WTC11 (cell line): ENCODE measurements around the gene SSBP2. TPM values are rescaled to one million over a fixed set of nuclear protein-coding genes. Genes with fewer than 3 reads are reported as not detected.

ENCODE experiments used
- ATAC-seq: fragments of 200-7000 bp; cut with Tn5 transposase; 2 replicates; pipeline ENCODE4 v1.10.0; 2021; ENCODE audit warnings: mild to moderate bottlenecking, moderate library complexity
- CTCF ChIA-PET: fragments of 300-600 bp; sonication (Branson Sonifier 250); formaldehyde crosslinking; loops from one replicate; lab custom pipeline; 2021; ENCODE audit warnings: antibody characterized with exemption; lab: Charles Lee
- POLR2A ChIA-PET: fragments of 350-600 bp; sonication (Branson Sonifier 250); formaldehyde crosslinking; loops from one replicate; lab custom pipeline; 2021; ENCODE audit warnings: antibody characterized with exemption; lab: Charles Lee
- DNase-seq: peaks from one replicate; pipeline ENCODE4 v3.0.0; 2021; ENCODE audit warnings: low spot score
- H3K27ac Mint-ChIP-seq: 2 replicates; pipeline ENCODE4 v1.8.0; 2021; ENCODE audit warnings: mixed read lengths
- H3K27me3 Mint-ChIP-seq: 2 replicates; pipeline ENCODE4 v1.8.0; 2021; ENCODE audit warnings: low read depth, mild to moderate bottlenecking, moderate library complexity, mixed read lengths
- H3K36me3 Mint-ChIP-seq: 2 replicates; pipeline ENCODE4 v1.8.0; 2021; ENCODE audit warnings: mixed read lengths
- H3K4me1 Mint-ChIP-seq: 2 replicates; pipeline ENCODE4 v1.8.0; 2022; ENCODE audit warnings: mixed read lengths
- H3K4me3 Mint-ChIP-seq: 2 replicates; pipeline ENCODE4 v1.8.0; 2021; ENCODE audit warnings: mild to moderate bottlenecking, moderate library complexity, mixed read lengths
- H3K9me3 Mint-ChIP-seq: 2 replicates; pipeline ENCODE4 v1.8.0; 2021; ENCODE audit warnings: mixed read lengths
- CREM ChIP-seq: sonication (generic); formaldehyde crosslinking; IDR thresholded peaks from 2 replicates; pipeline ENCODE4 v1.8.1; 2022; ENCODE audit warnings: mild to moderate bottlenecking, missing genetic modification reagents, moderate library complexity
- ELF4 ChIP-seq: sonication (generic); formaldehyde crosslinking; IDR thresholded peaks from 2 replicates; pipeline ENCODE4 v1.8.1; 2022; ENCODE audit warnings: low read depth, mild to moderate bottlenecking, moderate library complexity, missing genetic modification reagents
- ESRRA ChIP-seq: sonication (generic); formaldehyde crosslinking; IDR thresholded peaks from 2 replicates; pipeline ENCODE4 v1.8.1; 2022; ENCODE audit warnings: mild to moderate bottlenecking, missing genetic modification reagents, borderline replicate concordance
- FOXK1 ChIP-seq: sonication (generic); formaldehyde crosslinking; IDR thresholded peaks from 2 replicates; pipeline ENCODE4 v1.8.0; 2022; ENCODE audit warnings: mild to moderate bottlenecking, moderate library complexity, missing genetic modification reagents
- GABPB1 ChIP-seq: sonication (generic); formaldehyde crosslinking; IDR thresholded peaks from 2 replicates; pipeline ENCODE4 v1.8.1; 2023; ENCODE audit warnings: mild to moderate bottlenecking, missing genetic modification reagents
- GTF2I ChIP-seq: fragments of 250-450 bp; sonication (Bioruptor Pico); conservative IDR thresholded peaks from 2 replicates; pipeline ENCODE4 v1.4.0; 2021; ENCODE audit warnings: mild to moderate bottlenecking
- MXD4 ChIP-seq: fragments of 250-450 bp; sonication (Bioruptor Pico); IDR thresholded peaks from 2 replicates; pipeline ENCODE4 v1.8.0; 2021; ENCODE audit warnings: mild to moderate bottlenecking, moderate library complexity, borderline replicate concordance
- NFE2L1 ChIP-seq: sonication (generic); formaldehyde crosslinking; IDR thresholded peaks from 2 replicates; pipeline ENCODE4 v1.8.1; 2023; ENCODE audit warnings: missing genetic modification reagents
- OVOL2 ChIP-seq: fragments of 250-450 bp; sonication (Bioruptor Pico); IDR thresholded peaks from 2 replicates; pipeline ENCODE4 v1.9.0; 2021; ENCODE audit warnings: mild to moderate bottlenecking, borderline replicate concordance
- SMAD3 ChIP-seq: sonication (generic); formaldehyde crosslinking; IDR thresholded peaks from 2 replicates; pipeline ENCODE4 v1.8.0; 2022; ENCODE audit warnings: missing genetic modification reagents, mild to moderate bottlenecking, borderline replicate concordance
- SOX15 ChIP-seq: fragments of 250-450 bp; sonication (Bioruptor Pico); IDR thresholded peaks from 2 replicates; pipeline ENCODE4 v1.9.0; 2021; ENCODE audit warnings: mild to moderate bottlenecking
- ZNF219 ChIP-seq: sonication (generic); formaldehyde crosslinking; IDR thresholded peaks from 2 replicates; pipeline ENCODE4 v1.8.0; 2023; ENCODE audit warnings: missing genetic modification reagents, mild to moderate bottlenecking, borderline replicate concordance
- ZNF396 ChIP-seq: fragments of 250-450 bp; sonication (Bioruptor Pico); IDR thresholded peaks from 2 replicates; pipeline ENCODE4 v1.8.0; 2021; ENCODE audit warnings: mild to moderate bottlenecking, moderate library complexity, borderline replicate concordance
- total RNA-seq: library from RNA; stranded (reverse); gene quantifications from 3 replicates; pipeline ENCODE4 v1.2.3, GENCODE V29; 2021
- TF ChIP-seq, protein P1 (sequence below): sonication (generic); formaldehyde crosslinking; IDR thresholded peaks from 2 replicates; pipeline ENCODE4 v1.8.1; 2023; ENCODE audit warnings: mild to moderate bottlenecking, missing genetic modification reagents
- TF ChIP-seq, protein P2 (sequence below): sonication (generic); formaldehyde crosslinking; IDR thresholded peaks from 2 replicates; pipeline ENCODE4 v1.8.0; 2023; ENCODE audit warnings: mild to moderate bottlenecking, missing genetic modification reagents
- TF ChIP-seq, protein P3 (sequence below): fragments of 250-450 bp; sonication (Bioruptor Pico); IDR thresholded peaks from 2 replicates; pipeline ENCODE4 v2.1.2; 2022; ENCODE audit warnings: mild to moderate bottlenecking, moderate library complexity
- TF ChIP-seq, protein P4 (sequence below): sonication (generic); formaldehyde crosslinking; IDR thresholded peaks from 2 replicates; pipeline ENCODE4 v1.8.0; 2022; ENCODE audit warnings: mild to moderate bottlenecking, missing genetic modification reagents
- TF ChIP-seq, protein P5 (sequence below): sonication (generic); formaldehyde crosslinking; IDR thresholded peaks from 2 replicates; pipeline ENCODE4 v1.8.1; 2023; ENCODE audit warnings: mild to moderate bottlenecking, missing genetic modification reagents, borderline replicate concordance
- TF ChIP-seq, protein P6 (sequence below): sonication (generic); formaldehyde crosslinking; IDR thresholded peaks from 2 replicates; pipeline ENCODE4 v1.8.0; 2023; ENCODE audit warnings: missing genetic modification reagents, mild to moderate bottlenecking, borderline replicate concordance

SSBP2 gene
- total RNA-seq, 1 experiment from 2014 or later = 24.9 TPM

DNA sequence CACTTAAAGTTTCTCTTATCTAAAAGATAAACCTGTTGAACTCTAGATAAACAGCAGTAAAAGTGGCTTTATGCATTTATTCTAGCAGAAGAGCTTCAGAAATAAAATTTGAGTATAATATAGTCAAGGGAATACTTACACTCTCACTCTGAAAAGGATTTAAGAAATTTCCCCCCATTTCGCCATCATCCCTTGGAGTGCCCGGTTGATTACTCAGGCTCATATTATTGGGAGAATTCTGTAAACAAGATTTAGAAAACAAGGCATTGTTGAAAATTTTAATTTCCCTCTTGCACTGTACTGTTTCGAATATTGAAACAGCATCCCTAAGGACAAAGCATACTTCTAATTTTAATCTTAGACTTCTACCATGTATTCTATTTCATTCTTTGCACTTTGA, 322.5 kb downstream of the SSBP2 start (continued):
- TF ChIP-seq, protein P1, sequence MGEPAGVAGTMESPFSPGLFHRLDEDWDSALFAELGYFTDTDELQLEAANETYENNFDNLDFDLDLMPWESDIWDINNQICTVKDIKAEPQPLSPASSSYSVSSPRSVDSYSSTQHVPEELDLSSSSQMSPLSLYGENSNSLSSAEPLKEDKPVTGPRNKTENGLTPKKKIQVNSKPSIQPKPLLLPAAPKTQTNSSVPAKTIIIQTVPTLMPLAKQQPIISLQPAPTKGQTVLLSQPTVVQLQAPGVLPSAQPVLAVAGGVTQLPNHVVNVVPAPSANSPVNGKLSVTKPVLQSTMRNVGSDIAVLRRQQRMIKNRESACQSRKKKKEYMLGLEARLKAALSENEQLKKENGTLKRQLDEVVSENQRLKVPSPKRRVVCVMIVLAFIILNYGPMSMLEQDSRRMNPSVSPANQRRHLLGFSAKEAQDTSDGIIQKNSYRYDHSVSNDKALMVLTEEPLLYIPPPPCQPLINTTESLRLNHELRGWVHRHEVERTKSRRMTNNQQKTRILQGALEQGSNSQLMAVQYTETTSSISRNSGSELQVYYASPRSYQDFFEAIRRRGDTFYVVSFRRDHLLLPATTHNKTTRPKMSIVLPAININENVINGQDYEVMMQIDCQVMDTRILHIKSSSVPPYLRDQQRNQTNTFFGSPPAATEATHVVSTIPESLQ = no peak
- TF ChIP-seq CREM (CRISPR knock-in tag) = no peak
- TF ChIP-seq GABPB1 (CRISPR knock-in tag) = no peak
- no peak for TF ChIP-seq SMAD3
- TF ChIP-seq GTF2I = no peak
- TF ChIP-seq, protein P2, sequence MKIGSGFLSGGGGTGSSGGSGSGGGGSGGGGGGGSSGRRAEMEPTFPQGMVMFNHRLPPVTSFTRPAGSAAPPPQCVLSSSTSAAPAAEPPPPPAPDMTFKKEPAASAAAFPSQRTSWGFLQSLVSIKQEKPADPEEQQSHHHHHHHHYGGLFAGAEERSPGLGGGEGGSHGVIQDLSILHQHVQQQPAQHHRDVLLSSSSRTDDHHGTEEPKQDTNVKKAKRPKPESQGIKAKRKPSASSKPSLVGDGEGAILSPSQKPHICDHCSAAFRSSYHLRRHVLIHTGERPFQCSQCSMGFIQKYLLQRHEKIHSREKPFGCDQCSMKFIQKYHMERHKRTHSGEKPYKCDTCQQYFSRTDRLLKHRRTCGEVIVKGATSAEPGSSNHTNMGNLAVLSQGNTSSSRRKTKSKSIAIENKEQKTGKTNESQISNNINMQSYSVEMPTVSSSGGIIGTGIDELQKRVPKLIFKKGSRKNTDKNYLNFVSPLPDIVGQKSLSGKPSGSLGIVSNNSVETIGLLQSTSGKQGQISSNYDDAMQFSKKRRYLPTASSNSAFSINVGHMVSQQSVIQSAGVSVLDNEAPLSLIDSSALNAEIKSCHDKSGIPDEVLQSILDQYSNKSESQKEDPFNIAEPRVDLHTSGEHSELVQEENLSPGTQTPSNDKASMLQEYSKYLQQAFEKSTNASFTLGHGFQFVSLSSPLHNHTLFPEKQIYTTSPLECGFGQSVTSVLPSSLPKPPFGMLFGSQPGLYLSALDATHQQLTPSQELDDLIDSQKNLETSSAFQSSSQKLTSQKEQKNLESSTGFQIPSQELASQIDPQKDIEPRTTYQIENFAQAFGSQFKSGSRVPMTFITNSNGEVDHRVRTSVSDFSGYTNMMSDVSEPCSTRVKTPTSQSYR (CRISPR knock-in tag) = no peak
- TF ChIP-seq, protein P3, sequence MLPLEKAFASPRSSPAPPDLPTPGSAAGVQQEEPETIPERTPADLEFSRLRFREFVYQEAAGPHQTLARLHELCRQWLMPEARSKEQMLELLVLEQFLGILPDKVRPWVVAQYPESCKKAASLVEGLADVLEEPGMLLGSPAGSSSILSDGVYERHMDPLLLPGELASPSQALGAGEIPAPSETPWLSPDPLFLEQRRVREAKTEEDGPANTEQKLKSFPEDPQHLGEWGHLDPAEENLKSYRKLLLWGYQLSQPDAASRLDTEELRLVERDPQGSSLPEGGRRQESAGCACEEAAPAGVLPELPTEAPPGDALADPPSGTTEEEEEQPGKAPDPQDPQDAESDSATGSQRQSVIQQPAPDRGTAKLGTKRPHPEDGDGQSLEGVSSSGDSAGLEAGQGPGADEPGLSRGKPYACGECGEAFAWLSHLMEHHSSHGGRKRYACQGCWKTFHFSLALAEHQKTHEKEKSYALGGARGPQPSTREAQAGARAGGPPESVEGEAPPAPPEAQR = no peak
- no peak for TF ChIP-seq NFE2L1
- TF ChIP-seq, protein P4, sequence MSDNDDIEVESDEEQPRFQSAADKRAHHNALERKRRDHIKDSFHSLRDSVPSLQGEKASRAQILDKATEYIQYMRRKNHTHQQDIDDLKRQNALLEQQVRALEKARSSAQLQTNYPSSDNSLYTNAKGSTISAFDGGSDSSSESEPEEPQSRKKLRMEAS (CRISPR knock-in tag) = no peak
- TF ChIP-seq ZNF396 (CRISPR knock-in tag) = no peak
- no peak for TF ChIP-seq ESRRA (CRISPR knock-in tag)

DNA sequence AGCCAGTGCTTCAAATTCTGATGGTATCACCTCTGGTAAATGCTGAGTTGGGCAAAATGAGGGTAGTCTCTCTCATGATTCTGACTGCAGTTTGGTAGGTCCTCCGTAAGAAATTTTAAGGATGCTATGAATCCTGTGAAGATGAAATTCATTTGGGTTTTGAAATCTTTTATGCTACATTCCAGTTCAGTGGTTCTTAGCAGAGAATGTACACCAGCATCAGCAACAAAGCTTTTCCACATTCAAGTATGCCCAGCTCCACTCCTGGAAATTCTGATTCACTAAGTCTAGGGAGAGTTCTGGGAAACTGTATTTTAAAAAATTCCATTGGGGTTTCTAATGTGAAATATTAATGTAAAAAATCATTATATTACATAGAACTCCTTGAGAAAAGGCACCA, 323.3 kb downstream of the SSBP2 start:
- Mint-ChIP-seq H3K27me3 (no peaks in the 10 kb centered on the region), H3K9me3 (peaks cover 4% of the 10 kb centered on the region)

More for the DNA sequence above, 323.3 kb downstream of the SSBP2 start:
- CTCF ChIA-PET = interaction anchor here (3.2 kb wide), 1 partner anchor 738 kb away, joined by 15 read pairs; no protein-coding TSS in a partner anchor
- TF ChIP-seq SOX15 (CRISPR knock-in tag) (no peak), ZNF219 (CRISPR knock-in tag) (no peak), ELF4 (no peak), OVOL2 (no peak), FOXK1 (no peak), MXD4 (CRISPR knock-in tag) (no peak)
- TF ChIP-seq, protein P5, sequence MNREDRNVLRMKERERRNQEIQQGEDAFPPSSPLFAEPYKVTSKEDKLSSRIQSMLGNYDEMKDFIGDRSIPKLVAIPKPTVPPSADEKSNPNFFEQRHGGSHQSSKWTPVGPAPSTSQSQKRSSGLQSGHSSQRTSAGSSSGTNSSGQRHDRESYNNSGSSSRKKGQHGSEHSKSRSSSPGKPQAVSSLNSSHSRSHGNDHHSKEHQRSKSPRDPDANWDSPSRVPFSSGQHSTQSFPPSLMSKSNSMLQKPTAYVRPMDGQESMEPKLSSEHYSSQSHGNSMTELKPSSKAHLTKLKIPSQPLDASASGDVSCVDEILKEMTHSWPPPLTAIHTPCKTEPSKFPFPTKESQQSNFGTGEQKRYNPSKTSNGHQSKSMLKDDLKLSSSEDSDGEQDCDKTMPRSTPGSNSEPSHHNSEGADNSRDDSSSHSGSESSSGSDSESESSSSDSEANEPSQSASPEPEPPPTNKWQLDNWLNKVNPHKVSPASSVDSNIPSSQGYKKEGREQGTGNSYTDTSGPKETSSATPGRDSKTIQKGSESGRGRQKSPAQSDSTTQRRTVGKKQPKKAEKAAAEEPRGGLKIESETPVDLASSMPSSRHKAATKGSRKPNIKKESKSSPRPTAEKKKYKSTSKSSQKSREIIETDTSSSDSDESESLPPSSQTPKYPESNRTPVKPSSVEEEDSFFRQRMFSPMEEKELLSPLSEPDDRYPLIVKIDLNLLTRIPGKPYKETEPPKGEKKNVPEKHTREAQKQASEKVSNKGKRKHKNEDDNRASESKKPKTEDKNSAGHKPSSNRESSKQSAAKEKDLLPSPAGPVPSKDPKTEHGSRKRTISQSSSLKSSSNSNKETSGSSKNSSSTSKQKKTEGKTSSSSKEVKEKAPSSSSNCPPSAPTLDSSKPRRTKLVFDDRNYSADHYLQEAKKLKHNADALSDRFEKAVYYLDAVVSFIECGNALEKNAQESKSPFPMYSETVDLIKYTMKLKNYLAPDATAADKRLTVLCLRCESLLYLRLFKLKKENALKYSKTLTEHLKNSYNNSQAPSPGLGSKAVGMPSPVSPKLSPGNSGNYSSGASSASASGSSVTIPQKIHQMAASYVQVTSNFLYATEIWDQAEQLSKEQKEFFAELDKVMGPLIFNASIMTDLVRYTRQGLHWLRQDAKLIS (CRISPR knock-in tag) = no peak
- TF ChIP-seq, protein P6, sequence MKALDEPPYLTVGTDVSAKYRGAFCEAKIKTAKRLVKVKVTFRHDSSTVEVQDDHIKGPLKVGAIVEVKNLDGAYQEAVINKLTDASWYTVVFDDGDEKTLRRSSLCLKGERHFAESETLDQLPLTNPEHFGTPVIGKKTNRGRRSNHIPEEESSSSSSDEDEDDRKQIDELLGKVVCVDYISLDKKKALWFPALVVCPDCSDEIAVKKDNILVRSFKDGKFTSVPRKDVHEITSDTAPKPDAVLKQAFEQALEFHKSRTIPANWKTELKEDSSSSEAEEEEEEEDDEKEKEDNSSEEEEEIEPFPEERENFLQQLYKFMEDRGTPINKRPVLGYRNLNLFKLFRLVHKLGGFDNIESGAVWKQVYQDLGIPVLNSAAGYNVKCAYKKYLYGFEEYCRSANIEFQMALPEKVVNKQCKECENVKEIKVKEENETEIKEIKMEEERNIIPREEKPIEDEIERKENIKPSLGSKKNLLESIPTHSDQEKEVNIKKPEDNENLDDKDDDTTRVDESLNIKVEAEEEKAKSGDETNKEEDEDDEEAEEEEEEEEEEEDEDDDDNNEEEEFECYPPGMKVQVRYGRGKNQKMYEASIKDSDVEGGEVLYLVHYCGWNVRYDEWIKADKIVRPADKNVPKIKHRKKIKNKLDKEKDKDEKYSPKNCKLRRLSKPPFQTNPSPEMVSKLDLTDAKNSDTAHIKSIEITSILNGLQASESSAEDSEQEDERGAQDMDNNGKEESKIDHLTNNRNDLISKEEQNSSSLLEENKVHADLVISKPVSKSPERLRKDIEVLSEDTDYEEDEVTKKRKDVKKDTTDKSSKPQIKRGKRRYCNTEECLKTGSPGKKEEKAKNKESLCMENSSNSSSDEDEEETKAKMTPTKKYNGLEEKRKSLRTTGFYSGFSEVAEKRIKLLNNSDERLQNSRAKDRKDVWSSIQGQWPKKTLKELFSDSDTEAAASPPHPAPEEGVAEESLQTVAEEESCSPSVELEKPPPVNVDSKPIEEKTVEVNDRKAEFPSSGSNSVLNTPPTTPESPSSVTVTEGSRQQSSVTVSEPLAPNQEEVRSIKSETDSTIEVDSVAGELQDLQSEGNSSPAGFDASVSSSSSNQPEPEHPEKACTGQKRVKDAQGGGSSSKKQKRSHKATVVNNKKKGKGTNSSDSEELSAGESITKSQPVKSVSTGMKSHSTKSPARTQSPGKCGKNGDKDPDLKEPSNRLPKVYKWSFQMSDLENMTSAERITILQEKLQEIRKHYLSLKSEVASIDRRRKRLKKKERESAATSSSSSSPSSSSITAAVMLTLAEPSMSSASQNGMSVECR (CRISPR knock-in tag) = no peak
- no peak for DNase-seq
- H3K4me1 Mint-ChIP-seq = peaks cover 11% of the 10 kb centered on the region
- no peak overlapping the region for H3K4me3 Mint-ChIP-seq
- no peak for ATAC-seq
- no peaks in the 10 kb centered on the region for H3K36me3 Mint-ChIP-seq
- no peak overlapping the region for H3K27ac Mint-ChIP-seq
- POLR2A ChIA-PET = no interaction called here
